Large intestine (tissue), 3 donors: ENCODE data around the gene PRMT1. TPM values are rescaled to one million over a fixed set of nuclear protein-coding genes. Genes with fewer than 3 reads are reported as not detected.

Experiments
- DNase-seq, 2 donors: peaks; one replicate each; pipeline versions ENCODE4 v3.0.0 to v3.0.0-alpha.2; 2013
- H3K27ac ChIP-seq: one replicate; pipeline ENCODE4 v1.5.1; 2013; ENCODE audit warnings: low read length
- H3K27me3 ChIP-seq: 2 replicates; pipeline ENCODE4 v1.6.1; 2013; ENCODE audit warnings: low read length; ENCODE audit not compliant: control insufficient read depth, insufficient read depth
- H3K36me3 ChIP-seq: 2 replicates; pipeline ENCODE4 v1.6.1; 2013; ENCODE audit warnings: low read length; ENCODE audit not compliant: control insufficient read depth, insufficient read depth
- H3K4me1 ChIP-seq: one replicate; pipeline ENCODE4 v1.6.1; 2013; ENCODE audit warnings: low read length; ENCODE audit not compliant: control insufficient read depth, insufficient read depth
- H3K4me3 ChIP-seq: one replicate; pipeline ENCODE4 v1.5.1; 2013; ENCODE audit warnings: low read length
- H3K9me3 ChIP-seq: one replicate; pipeline ENCODE4 v1.6.1; 2013; ENCODE audit warnings: mild to moderate bottlenecking, low read depth, low read length, moderate library complexity; ENCODE audit not compliant: control insufficient read depth
- WGBS: methylation state at CpG from one replicate; pipeline ENCODE4 v1.1.5; 2013; ENCODE audit warnings: low lambda C conversion rate; ENCODE audit not compliant: insufficient coverage; 5-methylcytosine and 5-hydroxymethylcytosine counted together
- polyA plus RNA-seq: library from polyadenylated mRNA; unstranded; fragments of 120-200 nt; gene quantifications from one replicate; pipeline ENCODE4 v1.2.1, GENCODE V29; 2013

PRMT1 gene
- polyA plus RNA-seq, 1 donor = 125 TPM

- H3K9me3 ChIP-seq = peaks cover 4% of the 10 kb centered on the region
- peaks cover 79% of the 10 kb centered on the region for H3K36me3 ChIP-seq
- no peak for DNase-seq
- H3K4me1 ChIP-seq = no peaks in the 10 kb centered on the region
- no peak overlapping the region for H3K27ac ChIP-seq
- no peak overlapping the region for H3K4me3 ChIP-seq
- H3K27me3 ChIP-seq = no peaks in the 10 kb centered on the region
- no CpG with 5 or more reads among the region's 72 CpGs for WGBS
These were observed 25.8 kb upstream of the PRMT1 start for GRCh38 chr19:49651029-49651819.

GRCh38 chr19:49651820-49652550 lies 25.1 kb upstream of the PRMT1 start:
- no peak overlapping the region for H3K4me3 ChIP-seq
- peaks cover 4% of the 10 kb centered on the region for H3K9me3 ChIP-seq
- no peaks in the 10 kb centered on the region for H3K27me3 ChIP-seq
- no peak for DNase-seq
- 100% methylated on average over 5 of the region's 110 CpGs for WGBS
- no peaks in the 10 kb centered on the region for H3K4me1 ChIP-seq
- no peak overlapping the region for H3K27ac ChIP-seq
- H3K36me3 ChIP-seq = peaks cover 79% of the 10 kb centered on the region

GRCh38 chr19:49652551-49653465 lies 24.3 kb upstream of the PRMT1 start:
- no CpG with 5 or more reads among the region's 58 CpGs for WGBS
- Histone ChIP-seq H3K4me1 (no peaks in the 10 kb centered on the region), H3K4me3 (no peak overlapping the region), H3K27ac (no peak overlapping the region), H3K27me3 (no peaks in the 10 kb centered on the region), H3K36me3 (peaks cover 77% of the 10 kb centered on the region), H3K9me3 (peaks cover 4% of the 10 kb centered on the region)
- no peak for DNase-seq

- peaks cover 4% of the 10 kb centered on the region for H3K9me3 ChIP-seq
- no CpG with 5 or more reads among the region's 13 CpGs for WGBS
These were observed 23.6 kb upstream of the PRMT1 start for GRCh38 chr19:49653466-49653806.

GRCh38 chr19:49654581-49654980 lies 22.5 kb upstream of the PRMT1 start:
- Histone ChIP-seq H3K9me3 (peaks cover 4% of the 10 kb centered on the region), H3K27ac (no peak overlapping the region), H3K4me3 (no peak overlapping the region), H3K36me3 (peaks cover 85% of the 10 kb centered on the region), H3K4me1 (no peaks in the 10 kb centered on the region), H3K27me3 (no peaks in the 10 kb centered on the region)
- DNase-seq = no peak
- WGBS = no CpG with 5 or more reads among the region's 10 CpGs

More at GRCh38 chr19:49653466-49653806, 23.6 kb upstream of the PRMT1 start:
- Histone ChIP-seq H3K36me3 (peaks cover 80% of the 10 kb centered on the region), H3K27ac (no peak overlapping the region), H3K4me1 (no peaks in the 10 kb centered on the region), H3K27me3 (no peaks in the 10 kb centered on the region), H3K4me3 (no peak overlapping the region)
- no peak for DNase-seq

- Histone ChIP-seq H3K4me3 (no peak overlapping the region), H3K36me3 (peaks cover 86% of the 10 kb centered on the region), H3K27me3 (no peaks in the 10 kb centered on the region), H3K4me1 (no peaks in the 10 kb centered on the region), H3K27ac (no peak overlapping the region), H3K9me3 (peaks cover 4% of the 10 kb centered on the region)
- 80% methylated on average over 3 of the region's 23 CpGs for WGBS
- DNase-seq = no peak
These were observed 21.3 kb upstream of the PRMT1 start for GRCh38 chr19:49655570-49656455.

GRCh38 chr19:49656456-49657109 lies 20.5 kb upstream of the PRMT1 start:
- 100% methylated on average over 1 of the region's 17 CpGs for WGBS
- H3K27ac ChIP-seq = no peak overlapping the region

GRCh38 chr19:49657493-49658138 lies 19.5 kb upstream of the PRMT1 start:
- Histone ChIP-seq H3K27ac (no peak overlapping the region), H3K36me3 (peaks cover 95% of the 10 kb centered on the region), H3K4me3 (no peak overlapping the region), H3K4me1 (no peaks in the 10 kb centered on the region), H3K9me3 (no peaks in the 10 kb centered on the region), H3K27me3 (no peaks in the 10 kb centered on the region)
- no peak for DNase-seq
- WGBS = no CpG with 5 or more reads among the region's 22 CpGs

More at GRCh38 chr19:49656456-49657109, 20.5 kb upstream of the PRMT1 start:
- DNase-seq = no peak
- peaks cover 4% of the 10 kb centered on the region for H3K9me3 ChIP-seq
- no peak overlapping the region for H3K4me3 ChIP-seq
- peaks cover 89% of the 10 kb centered on the region for H3K36me3 ChIP-seq
- no peaks in the 10 kb centered on the region for H3K27me3 ChIP-seq
- no peaks in the 10 kb centered on the region for H3K4me1 ChIP-seq

- Histone ChIP-seq H3K36me3 (peaks cover 95% of the 10 kb centered on the region), H3K27ac (no peak overlapping the region), H3K27me3 (no peaks in the 10 kb centered on the region), H3K4me3 (no peak overlapping the region), H3K4me1 (no peaks in the 10 kb centered on the region), H3K9me3 (no peaks in the 10 kb centered on the region)
- no peak for DNase-seq
- no CpG with 5 or more reads among the region's 15 CpGs for WGBS
These were observed 18.9 kb upstream of the PRMT1 start for GRCh38 chr19:49658139-49658517.
